B cell (primary cell): Measurements from ENCODE around the gene NCS1. TPM values are rescaled to one million over a fixed set of nuclear protein-coding genes. Genes with fewer than 3 reads are reported as not detected.

Experiments
- ATAC-seq: fragments of 200-7000 bp; cut with Tn5 transposase; one replicate; pipeline ENCODE4 v1.10.0; 2021; ENCODE audit warnings: low read depth, mild to moderate bottlenecking, moderate number of reproducible peaks, moderate library complexity
- CTCF ChIA-PET: fragments of 350-600 bp; sonication (Branson Sonifier 250); formaldehyde crosslinking; loops from one replicate; lab custom pipeline; 2021; ENCODE audit warnings: antibody characterized with exemption, inconsistent platforms; lab: Charles Lee
- POLR2A ChIA-PET: fragments of 350-600 bp; sonication (Branson Sonifier 250); formaldehyde crosslinking; loops from one replicate; lab custom pipeline; 2021; ENCODE audit warnings: antibody characterized with exemption; lab: Charles Lee
- DNase-seq: peaks from one replicate; pipeline ENCODE4 v3.0.0; 2013
- H2AFZ ChIP-seq: 2 replicates; pipeline ENCODE4 v1.6.1; 2012; ENCODE audit warnings: mild to moderate bottlenecking, low read depth, low read length; ENCODE audit not compliant: insufficient read depth, poor library complexity, severe bottlenecking
- H3K27ac ChIP-seq, 2 donors: 1 replicate in 1 of 2; 2 replicates in 1 of 2; pipeline ENCODE4 v1.5.1; 2012 to 2013; ENCODE audit warnings: low read length in 2 of 2, mild to moderate bottlenecking in 2 of 2, moderate library complexity in 1 of 2
- H3K27me3 ChIP-seq, 4 experiments: fragments of 200-600 bp in 1 of 4; sonication (generic) in 1 of 4; replicated peaks in 1 of 4; 1 replicate in 2 of 4; 2 replicates in 2 of 4; pipeline versions ENCODE4 v1.6.1 to v1.7.0; 2013 to 2016; ENCODE audit warnings: low read length in 3 of 4, mild to moderate bottlenecking in 2 of 4, mixed read lengths in 1 of 4, moderate library complexity in 1 of 4; ENCODE audit not compliant: insufficient read depth in 4 of 4, control insufficient read depth in 3 of 4; ENCODE audit errors: control extremely low read depth in 1 of 4
- H3K36me3 ChIP-seq, 2 experiments: replicated peaks in 1 of 2; 1 replicate in 1 of 2; 2 replicates in 1 of 2; pipeline versions ENCODE4 v1.6.1 to v1.7.1; 2013; ENCODE audit warnings: low read length in 1 of 2; ENCODE audit not compliant: insufficient read depth in 2 of 2, control insufficient read depth in 1 of 2; ENCODE audit errors: control extremely low read depth in 1 of 2, extremely low read depth in 1 of 2
- H3K4me1 ChIP-seq, 2 donors: fragments of 200-600 bp in 1 of 2; sonication (generic) in 1 of 2; 1 replicate in 1 of 2; 2 replicates in 1 of 2; pipeline versions ENCODE4 v1.5.1 to v1.6.1; 2013 to 2017; ENCODE audit warnings: low read length in 2 of 2; ENCODE audit not compliant: control insufficient read depth in 2 of 2, insufficient read depth in 2 of 2
- H3K4me2 ChIP-seq: replicated peaks from 2 replicates; pipeline ENCODE3; 2012; ENCODE audit warnings: mild to moderate bottlenecking, low read depth, low read length; ENCODE audit not compliant: poor library complexity, severe bottlenecking
- H3K4me3 ChIP-seq, 5 experiments: fragments of 200-600 bp in 1 of 5; sonication (generic) in 1 of 5; 1 replicate in 3 of 5; 2 replicates in 2 of 5; pipeline versions ENCODE4 v1.5.1 to v1.7.0; 2011 to 2016; ENCODE audit warnings: low read length in 4 of 5, mild to moderate bottlenecking in 4 of 5, low read depth in 2 of 5, control low read depth in 1 of 5, moderate library complexity in 1 of 5; ENCODE audit not compliant: insufficient read depth in 1 of 5; ENCODE audit errors: control extremely low read depth in 1 of 5, extremely low read depth in 1 of 5
- H3K79me2 ChIP-seq: fragments of 200-600 bp; sonication (generic); one replicate; pipeline ENCODE4 v1.6.0; 2016; ENCODE audit warnings: low read length; ENCODE audit not compliant: control insufficient read depth, insufficient read depth
- H3K9ac ChIP-seq: fragments of 200-600 bp; sonication (generic); 2 replicates; pipeline ENCODE4 v1.6.1; 2017; ENCODE audit warnings: mild to moderate bottlenecking, low read length, moderate library complexity
- H3K9me3 ChIP-seq, 3 donors: one replicate each; pipeline versions ENCODE4 v1.6.1 to v1.7.1; 2013; ENCODE audit warnings: low read length in 2 of 3; ENCODE audit not compliant: control insufficient read depth in 2 of 3, insufficient read depth in 1 of 3; ENCODE audit errors: control extremely low read depth in 1 of 3
- H4K20me1 ChIP-seq: 2 replicates; pipeline ENCODE4 v1.6.0; 2012; ENCODE audit warnings: mild to moderate bottlenecking, low read length; ENCODE audit not compliant: insufficient read depth, control insufficient read depth, poor library complexity, severe bottlenecking
- H3K27ac Mint-ChIP-seq: one replicate; pipeline ENCODE4 v1.8.0; 2021; ENCODE audit warnings: mixed read lengths
- H3K27me3 Mint-ChIP-seq: one replicate; pipeline ENCODE4 v1.8.0; 2021; ENCODE audit warnings: mixed read lengths
- H3K4me1 Mint-ChIP-seq: one replicate; pipeline ENCODE4 v1.8.0; 2021; ENCODE audit warnings: mixed read lengths
- H3K4me3 Mint-ChIP-seq: one replicate; pipeline ENCODE4 v1.8.0; 2021; ENCODE audit warnings: mixed read lengths
- H3K9me3 Mint-ChIP-seq: one replicate; pipeline ENCODE4 v1.8.0; 2022; ENCODE audit warnings: mixed read lengths; ENCODE audit not compliant: insufficient read depth
- EZH2 ChIP-seq: IDR thresholded peaks from 2 replicates; pipeline ENCODE4 v1.6.1; 2012; ENCODE audit warnings: borderline replicate concordance, low read depth, mild to moderate bottlenecking, moderate library complexity, low read length; ENCODE audit not compliant: insufficient read depth, poor library complexity, severe bottlenecking
- WGBS: methylation state at CpG from one replicate; pipeline ENCODE4 v1.1.5; 2013; ENCODE audit warnings: missing lambda C conversion rate; ENCODE audit not compliant: insufficient coverage; 5-methylcytosine and 5-hydroxymethylcytosine counted together
- intact Hi-C: fragments of 100-400 bp; cut with micrococcal nuclease; formaldehyde crosslinking; loops from one replicate; pipeline ENCODE4 v1.10.0; 2022
- polyA plus RNA-seq: library from polyadenylated mRNA; depleted of rRNA; stranded (reverse); fragments of >200 nt; gene quantifications from 2 replicates; pipeline ENCODE4 v1.2.3, GENCODE V29; 2012
- total RNA-seq, 2 donors: library from RNA; stranded (reverse); fragments of 120-200 nt in 1 of 2; gene quantifications; 1 replicate in 1 of 2; 2 replicates in 1 of 2; pipeline versions ENCODE4 v1.2.3 to v1.2.4, GENCODE V29; 2013 to 2022
- TF ChIP-seq, protein P1 (sequence below): fragments of 200-600 bp; IDR thresholded peaks from one replicate; pipeline ENCODE4 v1.8.0; 2022; ENCODE audit warnings: antibody characterized with exemption, mild to moderate bottlenecking

NCS1 gene
- total and polyA plus RNA-seq, 2 donors (not counting 1 experiment from before 2014, with no cell fraction given) = 0.39 TPM; not detected in 1

DNA sequence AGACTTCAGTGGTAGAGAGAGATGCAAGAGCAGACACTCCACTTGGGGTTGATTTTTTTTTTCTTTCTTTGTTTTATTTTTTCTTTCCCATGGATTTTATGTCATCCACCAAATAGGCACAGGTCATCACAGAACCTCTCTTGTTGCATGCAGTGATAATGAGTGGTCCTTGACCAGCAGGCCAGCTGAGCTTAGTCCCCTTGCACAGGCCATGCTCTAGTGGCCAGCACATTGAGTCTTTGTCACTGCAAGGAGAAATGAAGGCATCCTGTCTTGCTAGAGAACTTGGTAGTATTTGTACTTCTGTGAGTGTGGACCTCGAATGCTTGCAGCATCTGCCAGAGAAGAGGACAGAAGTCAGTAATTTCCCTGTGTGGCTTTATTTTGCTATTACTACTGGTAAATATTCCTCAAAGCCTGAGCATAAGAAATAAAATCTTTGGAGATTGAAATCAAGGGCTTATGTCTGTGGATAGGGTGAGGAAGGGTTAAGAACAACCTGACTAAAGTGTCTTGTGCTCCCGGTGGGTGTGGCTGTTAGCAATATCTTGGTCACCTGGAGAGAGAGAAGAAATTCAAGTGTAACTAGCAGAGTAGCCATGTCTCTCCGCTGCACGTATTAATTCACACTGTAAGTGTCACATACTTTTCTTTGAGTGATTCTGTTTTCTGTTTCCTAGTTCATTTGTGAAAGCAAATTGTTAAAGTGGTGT is 45.3 kb upstream of the NCS1 start:
- DNase-seq (no peak), ATAC-seq (no peak)
- POLR2A ChIA-PET = no interaction called here
- H4K20me1 ChIP-seq = no peaks in the 10 kb centered on the region
- no peak overlapping the region for H3K4me2 ChIP-seq
- CTCF ChIA-PET = interaction anchor here (1.1 to 2.4 kb wide), 2 partner anchors 14 to 20 kb away, joined by 3 to 34 read pairs; no protein-coding TSS in a partner anchor
- no peaks in the 10 kb centered on the region for H3K27me3 ChIP-seq
- no peaks in the 10 kb centered on the region for H3K79me2 ChIP-seq
- no CpG with 5 or more reads among the region's 4 CpGs for WGBS
- H3K27ac ChIP-seq = peak overlapping the region in 1 of 2 donors; percentile 35
- TF ChIP-seq, protein P1, sequence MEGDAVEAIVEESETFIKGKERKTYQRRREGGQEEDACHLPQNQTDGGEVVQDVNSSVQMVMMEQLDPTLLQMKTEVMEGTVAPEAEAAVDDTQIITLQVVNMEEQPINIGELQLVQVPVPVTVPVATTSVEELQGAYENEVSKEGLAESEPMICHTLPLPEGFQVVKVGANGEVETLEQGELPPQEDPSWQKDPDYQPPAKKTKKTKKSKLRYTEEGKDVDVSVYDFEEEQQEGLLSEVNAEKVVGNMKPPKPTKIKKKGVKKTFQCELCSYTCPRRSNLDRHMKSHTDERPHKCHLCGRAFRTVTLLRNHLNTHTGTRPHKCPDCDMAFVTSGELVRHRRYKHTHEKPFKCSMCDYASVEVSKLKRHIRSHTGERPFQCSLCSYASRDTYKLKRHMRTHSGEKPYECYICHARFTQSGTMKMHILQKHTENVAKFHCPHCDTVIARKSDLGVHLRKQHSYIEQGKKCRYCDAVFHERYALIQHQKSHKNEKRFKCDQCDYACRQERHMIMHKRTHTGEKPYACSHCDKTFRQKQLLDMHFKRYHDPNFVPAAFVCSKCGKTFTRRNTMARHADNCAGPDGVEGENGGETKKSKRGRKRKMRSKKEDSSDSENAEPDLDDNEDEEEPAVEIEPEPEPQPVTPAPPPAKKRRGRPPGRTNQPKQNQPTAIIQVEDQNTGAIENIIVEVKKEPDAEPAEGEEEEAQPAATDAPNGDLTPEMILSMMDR = no peak
- no peak overlapping the region for H2AFZ ChIP-seq
- H3K4me1 ChIP-seq = peaks cover 37 to 39% of the 10 kb centered on the region in 2 donors
- no peak overlapping the region for H3K9ac ChIP-seq
- H3K4me1 Mint-ChIP-seq = peaks cover 49% of the 10 kb centered on the region
- no peaks in the 10 kb centered on the region for H3K9me3 ChIP-seq
- H3K36me3 ChIP-seq = peaks cover 0 to 15% of the 10 kb centered on the region in 2 experiments
- H3K9me3 Mint-ChIP-seq = no peaks in the 10 kb centered on the region
- H3K4me3 ChIP-seq = no peak overlapping the region
- H3K27ac Mint-ChIP-seq = peak overlapping the region; percentile 60
- H3K27me3 Mint-ChIP-seq = no peaks in the 10 kb centered on the region
- intact Hi-C loops = no loop called here
- H3K4me3 Mint-ChIP-seq = peak overlapping the region; percentile 2

DNA sequence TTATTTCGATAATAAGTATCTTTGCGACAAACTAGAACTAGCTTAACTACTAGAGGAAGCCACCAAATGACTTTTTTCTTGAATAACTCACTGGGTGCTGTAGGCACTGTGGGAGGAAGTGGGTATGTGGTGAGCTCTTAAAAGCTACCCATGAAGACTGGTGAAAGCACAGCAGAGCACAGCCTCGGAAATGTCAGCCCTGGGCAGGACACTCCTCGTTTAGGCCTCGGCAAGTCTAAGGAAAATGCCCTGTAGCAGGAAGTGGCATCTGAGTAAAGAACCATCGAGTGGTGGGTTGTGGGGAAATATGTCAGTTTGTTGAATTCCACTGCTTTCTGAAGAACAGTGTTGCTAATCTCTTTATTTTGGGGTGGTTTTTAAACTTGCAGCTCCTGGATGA is 44.0 kb upstream of the NCS1 start:
- Histone ChIP-seq H3K9me3 (no peaks in the 10 kb centered on the region), H3K79me2 (no peaks in the 10 kb centered on the region), H3K27ac (peak overlapping the region; percentile 81 to 96), H4K20me1 (no peaks in the 10 kb centered on the region), H3K4me1 (peaks cover 32 to 37% of the 10 kb centered on the region in 2 donors), H3K36me3 (peaks cover 0 to 15% of the 10 kb centered on the region in 2 experiments), H3K4me2 (peak overlapping the region; percentile 73), H3K4me3 (peak overlapping the region in 4 of 5 experiments; percentile 6 to 41 (median 30)), H2AFZ (peak overlapping the region; percentile 55), H3K9ac (peak overlapping the region; percentile 53), H3K27me3 (no peaks in the 10 kb centered on the region)
- H3K27me3 Mint-ChIP-seq = no peaks in the 10 kb centered on the region
- TF ChIP-seq, protein P1 = no peak
- no peak for TF ChIP-seq EZH2
- intact Hi-C loops = loop anchor here (1.0 to 2.0 kb wide), 2 partner anchors 21 to 108 kb away; no protein-coding TSS in a partner anchor
- H3K4me3 Mint-ChIP-seq = peak overlapping the region; percentile 82
- no peaks in the 10 kb centered on the region for H3K9me3 Mint-ChIP-seq
- POLR2A ChIA-PET = interaction anchor here (0.8 to 1.2 kb wide), 2 partner anchors 17 to 108 kb away, joined by 3 to 5 read pairs; no protein-coding TSS in a partner anchor
- CTCF ChIA-PET = interaction anchor here (0.6 to 2.4 kb wide), 6 partner anchors 21 to 988 kb away, joined by 3 to 34 read pairs (median 4); no protein-coding TSS in a partner anchor
- H3K4me1 Mint-ChIP-seq = peaks cover 41% of the 10 kb centered on the region
- WGBS = 0% methylated on average over 4 of the region's 6 CpGs
- H3K27ac Mint-ChIP-seq = peak overlapping the region; percentile 97
- ATAC-seq (peak; percentile 78), DNase-seq (peak; percentile 68)
